ENCODE measurements around the gene EIF2B2.

The EIF2B2 gene
- 12.4 to 24.8 (median 21.5) reads per million in 4 donors for total RNA-seq

DNA sequence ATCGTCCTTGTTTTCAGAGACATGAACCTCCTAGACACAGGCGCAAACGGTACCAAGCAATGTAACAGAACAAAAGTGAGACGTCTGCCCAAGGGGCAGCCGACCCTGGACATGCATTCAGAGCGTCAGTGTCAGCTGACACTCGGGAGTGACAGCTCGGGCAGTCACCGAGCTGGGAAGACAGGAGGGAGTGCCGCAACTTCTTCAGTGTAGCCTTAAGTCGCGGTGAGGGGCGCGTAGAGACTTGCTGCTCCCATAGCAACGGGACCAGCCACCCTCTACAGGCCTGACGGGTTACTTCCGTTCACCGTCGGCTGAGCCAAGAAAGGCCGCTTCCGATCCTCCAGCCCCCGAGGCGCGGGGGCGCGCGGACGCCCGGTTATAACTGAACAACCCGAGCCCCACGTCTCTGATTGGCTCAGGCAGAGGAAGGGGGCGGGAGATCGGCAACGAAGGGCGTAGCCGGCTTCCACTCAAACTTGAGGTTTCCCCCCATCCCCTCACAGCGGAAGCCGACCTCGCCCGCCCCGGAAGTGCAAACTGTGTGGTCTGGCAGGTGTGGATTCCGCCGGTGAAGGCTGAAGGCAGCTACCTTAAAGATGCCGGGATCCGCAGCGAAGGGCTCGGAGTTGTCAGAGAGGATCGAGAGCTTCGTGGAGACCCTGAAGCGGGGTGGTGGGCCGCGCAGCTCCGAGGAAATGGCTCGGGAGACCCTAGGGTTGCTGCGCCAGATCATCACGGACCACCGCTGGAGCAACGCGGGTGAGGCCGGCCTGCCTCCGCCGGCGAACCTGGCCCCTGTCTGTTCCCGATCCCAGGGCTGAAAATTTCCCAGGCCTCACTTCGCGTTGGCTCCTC, at the start of gene EIF2B2:
EIF2B2 (plus strand) TSS at position 530 of the 858 bp plus-strand sequence; CDS start at position 600, 70 bp downstream.
- peak; percentile 95 to 99 (median 97) for DNase-seq

DNA sequence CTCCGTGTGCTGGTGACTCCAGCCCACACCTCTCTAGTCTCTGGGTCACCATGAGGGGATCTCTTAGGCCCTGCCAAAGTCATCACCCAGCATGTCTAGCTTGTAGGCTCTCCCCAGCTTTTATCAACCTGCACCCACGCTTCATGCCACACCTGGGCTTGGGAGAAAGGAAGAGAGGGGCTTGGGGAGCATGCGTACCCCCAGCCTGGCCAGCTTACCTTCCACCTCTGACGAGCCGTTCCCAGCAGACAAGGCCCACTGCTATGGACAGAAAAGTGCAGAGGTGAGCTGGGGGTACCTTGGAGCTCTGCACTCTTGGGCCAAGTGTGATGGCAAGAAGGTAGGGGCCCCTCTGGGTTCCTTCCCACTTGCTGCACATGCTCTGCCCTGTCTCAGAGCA, 49.0 kb upstream of the EIF2B2 start:
- no peak for DNase-seq

DNA sequence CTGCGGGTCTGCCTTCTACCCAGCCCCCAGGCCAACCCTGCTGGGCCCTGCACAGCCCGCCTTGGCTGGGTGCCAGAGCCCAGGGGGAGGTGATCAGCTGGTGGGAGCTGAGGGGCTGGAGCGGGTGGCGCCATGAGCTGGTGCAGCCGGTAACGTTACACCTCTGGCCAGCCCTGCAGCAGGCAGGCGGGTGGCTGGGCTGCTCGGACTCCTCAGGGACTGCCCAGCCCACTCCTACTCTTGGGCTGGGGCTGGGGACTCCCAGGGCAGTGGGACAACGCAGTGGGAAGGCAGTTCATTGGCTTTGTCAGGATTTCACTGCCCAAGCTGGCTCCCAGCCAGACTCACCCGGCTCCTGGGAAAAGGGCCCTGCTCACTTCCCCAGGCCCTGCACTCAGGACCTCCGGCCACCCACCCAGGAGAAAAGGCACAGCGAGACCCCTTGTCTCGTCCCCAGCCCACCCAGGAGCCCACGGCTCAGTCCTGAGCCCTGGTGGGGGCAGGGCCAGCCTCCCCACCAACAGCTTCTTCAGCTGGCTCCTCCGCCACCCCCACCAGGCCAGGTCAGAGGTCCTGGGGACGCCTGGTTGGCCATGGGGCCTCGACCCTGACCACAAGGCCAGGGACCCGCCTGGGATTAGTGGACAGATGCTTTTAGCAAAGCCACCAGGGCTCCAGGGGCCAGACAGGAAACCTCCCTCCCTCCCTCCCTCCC, 48.3 kb upstream of the EIF2B2 start:
- DNase-seq = no peak

DNA sequence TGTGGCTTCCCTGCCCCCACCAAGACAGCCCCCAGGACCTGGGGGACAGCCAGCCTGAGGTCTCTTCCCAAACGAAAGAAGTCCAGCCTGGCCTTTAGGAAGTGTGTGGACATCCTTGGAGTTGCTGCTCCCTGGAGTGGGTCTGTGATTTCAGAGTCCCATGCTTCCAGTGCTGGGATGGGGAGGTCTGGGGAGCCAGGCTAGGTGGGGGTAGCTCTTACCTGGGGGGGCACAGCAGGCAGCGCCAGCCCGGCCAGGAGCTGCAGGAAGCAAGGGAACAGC, 47.8 kb upstream of the EIF2B2 start:
- no peak for DNase-seq

DNA sequence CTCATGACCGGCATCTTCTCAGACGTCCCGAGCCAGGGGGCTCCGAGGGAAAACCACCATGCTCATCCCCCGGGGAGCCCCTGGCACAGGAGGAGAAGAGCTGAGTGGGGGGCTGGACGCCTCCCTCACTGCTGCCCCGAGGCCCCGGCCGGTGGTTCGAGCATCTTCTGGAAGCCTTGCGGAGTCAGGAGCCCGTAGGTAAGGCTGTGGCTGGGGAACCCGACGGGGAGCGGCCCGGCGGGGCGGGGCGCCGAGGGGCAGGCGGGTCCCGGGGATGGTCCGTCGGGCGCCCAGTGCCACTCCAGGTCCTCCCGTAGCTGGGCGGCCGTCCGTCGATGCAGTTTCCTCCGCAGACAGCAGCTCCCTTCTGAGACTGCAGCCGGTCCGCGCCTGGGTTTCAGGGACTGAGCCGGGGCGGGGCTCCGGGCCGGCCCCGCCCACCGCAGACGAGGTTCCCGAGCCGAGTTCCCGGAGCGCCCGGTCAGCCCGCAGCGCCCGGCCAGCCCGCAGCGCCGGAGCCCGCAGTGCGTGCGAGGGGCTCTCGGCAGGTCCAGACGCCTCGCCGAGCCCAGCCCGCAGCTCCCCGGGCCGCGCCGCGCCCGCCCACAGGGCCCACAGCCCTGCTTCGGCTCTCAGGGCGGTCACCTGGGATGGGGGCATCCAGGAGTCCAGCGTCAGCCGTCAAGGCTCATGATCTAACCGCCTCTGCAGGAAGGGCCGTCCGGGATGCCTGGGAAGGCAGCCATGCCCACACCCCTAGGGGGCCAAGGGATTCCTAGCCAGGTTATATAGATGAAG, 47.3 kb upstream of the EIF2B2 start, which contains the start of gene PGF:
PGF (minus strand) TSS at position 369 of the 798 bp plus-strand sequence; CDS start at position 14, 355 bp downstream.
- DNase-seq = peak in 3 of 5 donors; percentile 12 to 32 (median 22)

DNA sequence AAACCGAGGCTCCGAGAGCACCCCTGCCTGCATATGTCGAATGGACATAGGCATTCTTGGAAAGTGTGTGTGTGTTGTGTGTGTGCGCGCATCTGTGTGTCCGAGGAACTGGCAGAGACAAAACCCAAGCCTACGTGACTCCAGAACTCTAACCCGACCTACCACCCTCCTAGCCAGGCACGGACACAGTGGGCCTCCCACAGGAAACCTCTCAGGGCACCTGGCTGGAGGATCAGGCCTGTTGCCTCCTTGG, 46.8 kb upstream of the EIF2B2 start:
- no peak for DNase-seq

DNA sequence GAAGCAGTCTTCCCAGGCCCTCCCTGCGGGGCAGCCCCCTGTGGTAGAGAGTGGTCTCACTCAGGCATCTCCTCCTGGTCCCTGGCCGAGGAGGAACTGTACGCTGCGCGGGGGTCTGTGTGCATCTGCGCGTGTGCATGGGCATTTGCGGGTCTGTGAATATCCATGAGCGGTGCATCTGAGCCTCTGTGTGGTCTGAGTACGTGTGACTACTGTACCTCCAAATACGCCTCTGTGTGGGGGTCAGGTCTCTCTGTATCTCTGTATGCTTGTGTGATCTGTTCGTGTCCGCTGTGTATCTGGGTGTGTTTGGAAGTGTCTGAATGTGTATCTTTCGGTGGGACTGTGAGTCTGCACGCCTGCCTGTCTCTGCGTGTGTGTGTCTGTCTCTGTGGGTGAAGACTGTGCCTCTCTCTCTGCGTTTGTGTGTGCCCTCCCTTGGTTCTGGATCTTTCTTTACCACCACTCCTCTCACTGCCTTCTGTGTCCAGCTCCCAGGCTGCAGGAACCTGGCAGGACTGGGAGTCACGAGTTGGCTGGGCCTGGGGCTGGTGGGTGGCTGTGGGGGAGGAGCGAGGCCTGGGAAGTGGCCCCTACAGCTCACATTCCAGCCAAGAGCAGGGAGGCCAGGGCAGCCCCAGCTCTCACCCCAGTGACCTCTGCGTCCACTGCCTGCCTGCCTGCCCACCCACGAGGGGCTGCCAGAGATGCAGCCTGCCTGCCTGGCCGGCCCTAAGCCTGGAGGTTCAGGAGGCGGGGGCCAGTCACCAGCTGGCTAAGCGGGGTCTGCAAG, 46.2 kb upstream of the EIF2B2 start:
- no peak for DNase-seq

DNA sequence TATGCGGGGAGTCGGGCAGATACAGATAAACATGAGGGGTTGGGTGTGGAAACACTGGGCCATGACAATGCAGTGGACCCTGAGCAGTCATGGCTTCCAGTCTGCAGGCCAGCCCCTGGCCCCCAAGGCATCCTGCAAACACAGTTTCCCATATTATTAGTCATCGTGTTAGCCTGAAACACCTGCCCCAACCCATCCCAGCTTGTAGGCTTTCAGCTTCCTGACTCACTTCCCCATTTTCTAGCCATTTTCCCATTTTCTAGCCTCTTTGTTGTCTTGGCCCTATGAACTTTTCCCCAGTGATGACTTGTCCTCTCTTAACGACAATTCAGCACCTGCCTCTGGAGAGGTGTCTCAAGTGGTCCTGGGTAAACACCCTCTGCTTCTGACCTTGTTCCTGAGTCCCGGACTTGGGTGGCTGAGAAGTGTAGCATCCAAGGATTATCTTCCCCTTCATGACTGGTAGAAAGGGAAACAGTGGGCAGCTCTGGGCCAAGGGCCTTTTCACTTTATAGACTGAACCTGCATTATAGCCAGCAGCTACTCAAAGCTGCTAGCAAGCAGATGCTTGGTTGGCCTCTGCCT, 43.0 kb upstream of the EIF2B2 start:
- DNase-seq = no peak

DNA sequence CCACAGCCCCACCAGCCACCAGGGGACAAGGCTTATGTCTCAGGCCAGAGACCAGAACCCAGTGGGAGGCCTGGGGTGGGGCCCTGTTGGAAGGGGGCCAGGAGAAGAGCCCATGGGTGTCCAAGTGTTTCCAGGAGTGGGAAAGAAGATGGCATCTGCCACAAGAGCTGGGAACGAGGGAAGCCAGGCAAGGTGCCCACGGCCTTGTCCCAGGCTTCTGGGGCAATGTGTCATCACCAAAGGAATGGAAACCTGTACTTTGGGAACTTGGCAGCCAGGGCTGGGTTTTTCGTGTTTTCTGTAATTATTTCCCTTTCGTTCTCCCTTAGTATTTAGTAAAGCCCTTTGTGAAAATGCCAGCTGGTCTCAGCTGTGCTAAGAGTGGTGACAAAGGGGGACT, 42.0 kb upstream of the EIF2B2 start:
- no peak for DNase-seq

DNA sequence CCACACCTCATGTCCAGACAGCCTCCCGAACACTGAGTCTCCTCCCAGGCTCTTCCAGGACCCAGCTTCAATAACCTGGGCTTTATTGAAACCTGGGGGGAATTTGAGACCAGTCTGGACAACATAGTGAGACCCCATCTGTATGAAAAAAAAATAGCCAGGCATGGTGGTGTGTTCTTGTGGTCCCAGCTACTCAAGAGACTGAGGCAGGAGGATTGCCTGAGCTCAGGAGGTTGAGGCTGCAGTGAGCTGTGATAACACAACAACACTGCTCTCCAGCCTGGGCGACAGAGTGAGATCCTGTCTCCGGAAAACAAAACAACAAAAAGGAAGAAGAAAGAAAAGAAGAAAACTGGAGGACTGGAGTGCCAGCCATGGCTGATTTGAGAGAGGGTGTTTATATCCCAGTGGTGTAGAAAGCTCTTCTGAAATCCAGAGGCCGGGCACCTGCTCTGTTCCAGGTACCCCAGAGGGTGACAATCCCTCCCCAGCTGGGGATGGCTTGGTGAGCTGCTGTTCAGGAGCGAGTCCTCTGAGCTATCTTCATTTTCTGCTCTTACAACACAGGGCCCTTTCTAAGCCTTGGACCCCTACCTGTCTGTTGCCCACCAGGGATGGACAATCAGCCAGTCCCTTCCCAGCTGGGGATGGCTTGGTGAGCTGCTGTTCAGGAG, 41.3 kb upstream of the EIF2B2 start:
- no peak for DNase-seq

DNA sequence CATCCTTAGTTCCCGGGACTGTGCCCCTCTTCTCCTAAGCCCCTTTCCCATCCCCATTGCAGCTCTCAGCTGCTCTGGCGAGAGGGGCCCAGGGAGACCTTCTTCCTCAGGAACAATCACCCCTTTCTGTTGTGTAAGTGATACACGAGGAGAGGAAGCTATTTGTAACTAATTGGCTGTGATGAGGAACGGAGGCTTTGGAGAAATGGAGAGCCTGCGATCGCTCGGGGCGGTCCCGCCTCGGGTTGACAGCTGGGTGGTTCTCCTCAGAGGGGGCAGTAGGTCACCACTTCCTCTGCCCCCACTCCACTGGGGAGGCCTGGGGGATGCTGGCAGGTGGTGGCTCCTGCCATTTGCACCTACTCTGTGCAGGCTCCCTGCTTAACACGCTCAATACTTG, 40.7 kb upstream of the EIF2B2 start:
- no peak for DNase-seq

DNA sequence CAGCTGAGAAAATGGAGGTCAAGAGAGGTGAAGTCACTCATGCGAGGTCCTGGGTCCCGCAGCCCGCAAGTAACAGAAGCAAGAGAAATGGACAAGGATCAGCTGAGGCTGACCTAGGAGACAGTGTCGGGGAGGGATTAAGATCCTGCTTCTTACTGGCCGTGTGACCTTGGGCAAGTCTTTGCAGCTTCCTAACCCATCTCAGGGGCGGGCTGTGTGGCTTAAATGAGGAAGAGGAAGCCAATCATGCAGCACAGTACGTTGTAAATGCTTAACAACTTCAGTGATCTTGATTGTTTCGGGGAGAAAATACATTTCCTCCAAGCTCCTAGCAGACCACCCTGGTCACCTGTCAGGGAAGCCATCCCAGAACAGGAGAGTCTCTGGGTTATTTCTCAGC, 40.2 kb upstream of the EIF2B2 start:
- no peak for DNase-seq

DNA sequence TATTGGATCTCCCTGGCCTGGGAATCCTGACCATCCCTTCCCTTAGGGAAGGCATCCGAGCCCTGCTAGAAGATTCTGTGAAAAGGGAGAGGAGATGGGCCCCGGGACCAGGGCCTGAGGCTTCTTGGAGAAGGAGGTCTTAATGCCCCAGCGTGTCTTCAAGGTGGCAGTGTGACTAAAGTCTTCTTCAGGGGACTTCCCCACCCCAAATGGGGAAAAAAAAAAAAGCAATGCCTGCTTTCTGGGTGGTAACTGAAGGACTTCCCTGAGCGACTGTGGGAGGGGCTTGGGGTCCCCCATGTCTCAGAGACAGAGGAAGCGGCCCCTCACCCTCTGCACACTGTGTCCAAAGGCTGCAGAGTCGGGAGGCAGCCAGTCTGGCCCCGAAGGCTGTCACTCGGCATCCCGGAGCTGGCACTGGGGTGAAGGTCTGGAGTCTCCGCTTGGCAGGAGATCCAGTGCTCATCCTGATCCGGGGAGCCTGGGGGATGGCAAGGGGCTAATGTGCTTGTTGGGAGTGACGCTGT, 39.5 kb upstream of the EIF2B2 start:
- no peak for DNase-seq

DNA sequence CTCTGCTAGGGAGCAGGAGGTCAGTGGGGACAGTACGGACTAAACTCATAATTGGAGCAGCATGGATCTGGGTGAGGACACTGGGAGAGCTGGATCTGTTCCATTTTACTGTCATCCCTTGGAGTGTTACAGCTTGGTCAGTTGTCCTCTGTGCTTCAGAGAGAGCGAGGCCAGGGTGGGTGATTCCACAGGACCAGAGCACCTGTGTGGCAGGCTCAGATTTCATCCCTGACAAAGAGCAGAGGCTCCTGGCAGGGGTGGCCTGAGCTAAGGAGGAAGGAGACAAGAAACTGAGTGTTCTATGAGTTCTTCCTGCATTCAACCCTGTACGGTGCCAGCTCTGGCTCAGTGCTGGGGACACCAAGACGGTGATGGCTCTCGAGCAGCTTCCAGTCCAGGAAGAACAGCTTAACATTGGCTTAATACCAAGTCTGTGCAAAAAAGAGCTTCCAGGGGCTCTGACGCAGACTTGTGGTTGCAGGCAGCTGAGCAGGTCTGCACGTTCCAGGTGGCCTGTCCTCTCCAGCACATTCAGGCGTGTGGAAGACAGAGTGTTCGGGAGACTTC, 38.9 kb upstream of the EIF2B2 start:
- DNase-seq = no peak

DNA sequence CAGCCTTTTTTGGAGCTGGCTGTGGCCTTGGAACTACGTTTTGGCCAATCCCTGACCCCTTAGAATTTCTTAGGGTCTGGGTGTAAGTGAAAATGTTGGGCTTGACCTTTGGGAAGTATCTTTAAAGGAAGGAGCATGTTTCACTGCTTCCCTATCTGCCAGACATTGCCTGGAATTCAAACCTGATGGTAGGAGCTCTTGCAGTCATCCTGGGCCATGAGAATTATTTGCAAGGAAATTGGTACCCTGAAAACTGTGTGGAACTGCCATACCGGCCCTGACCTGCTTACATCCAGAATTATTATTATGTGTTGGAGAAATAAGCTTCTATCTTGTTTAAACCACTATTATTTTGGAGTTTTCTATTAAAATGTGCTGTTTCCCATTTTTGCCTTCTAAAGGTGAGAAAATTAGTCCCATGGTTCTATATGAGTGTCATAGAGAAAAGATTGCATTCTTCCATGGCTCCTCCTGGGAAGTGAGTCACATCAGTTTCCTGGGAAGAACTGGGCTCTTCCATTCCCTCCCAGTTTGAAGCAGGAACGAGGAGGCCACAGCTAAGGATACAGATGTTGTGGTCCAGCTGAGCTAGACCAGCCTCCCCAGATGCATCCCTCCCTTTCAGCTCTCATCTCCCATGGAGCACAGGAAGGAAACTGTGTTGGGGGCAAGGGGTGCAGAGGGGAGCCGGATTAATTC, 37.8 kb upstream of the EIF2B2 start:
- DNase-seq = no peak

DNA sequence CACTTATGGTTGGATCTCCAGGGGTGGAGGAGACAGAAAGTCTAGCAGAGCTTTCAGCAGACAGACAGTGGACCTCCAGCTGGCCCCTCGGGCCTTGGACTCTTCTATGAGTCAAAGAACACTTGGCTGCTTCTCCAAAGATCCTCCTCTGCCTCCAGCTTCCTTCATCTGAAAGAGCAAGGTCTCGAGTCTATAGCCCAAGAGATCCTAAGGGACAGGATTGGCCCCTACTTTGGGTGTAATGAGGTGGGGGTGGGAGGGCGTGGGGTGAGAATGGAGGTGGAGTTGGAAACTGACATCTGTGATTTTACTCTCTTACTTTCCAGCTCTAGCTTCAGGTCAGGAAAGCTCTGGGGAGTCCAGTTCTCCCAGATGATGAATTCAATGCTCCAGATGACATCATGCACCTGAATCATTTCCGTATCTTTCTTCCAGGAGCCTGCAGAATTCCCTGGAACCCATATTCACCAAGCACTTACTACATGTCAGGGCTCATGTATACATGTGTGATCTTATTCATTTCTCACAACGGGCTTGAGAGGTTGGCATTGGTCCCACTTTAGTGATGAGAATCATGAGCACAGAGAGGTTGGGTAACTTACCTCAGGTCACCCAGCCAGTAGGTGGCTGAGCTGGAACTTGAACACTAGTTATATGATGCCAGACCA, 37.1 kb upstream of the EIF2B2 start:
- DNase-seq = no peak

DNA sequence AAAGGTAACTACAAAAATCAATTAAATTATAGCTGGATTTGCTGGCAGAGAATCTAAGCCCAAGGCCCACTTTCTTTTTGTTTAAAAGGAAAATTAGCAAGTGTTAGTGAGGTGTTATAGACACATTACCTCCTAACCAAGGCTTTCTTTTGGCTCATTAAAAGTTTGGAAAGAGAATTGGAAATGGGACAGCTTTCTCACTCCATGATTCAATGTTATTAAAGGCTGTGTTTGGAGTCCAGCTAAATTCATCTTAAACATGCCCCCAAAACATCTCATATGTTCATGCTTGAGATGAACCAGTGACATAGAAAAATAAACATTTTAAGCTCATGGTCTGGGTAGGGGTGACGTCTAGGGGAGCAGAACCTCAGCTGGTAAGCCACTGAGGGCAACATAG, 33.9 kb upstream of the EIF2B2 start:
- no peak for DNase-seq

DNA sequence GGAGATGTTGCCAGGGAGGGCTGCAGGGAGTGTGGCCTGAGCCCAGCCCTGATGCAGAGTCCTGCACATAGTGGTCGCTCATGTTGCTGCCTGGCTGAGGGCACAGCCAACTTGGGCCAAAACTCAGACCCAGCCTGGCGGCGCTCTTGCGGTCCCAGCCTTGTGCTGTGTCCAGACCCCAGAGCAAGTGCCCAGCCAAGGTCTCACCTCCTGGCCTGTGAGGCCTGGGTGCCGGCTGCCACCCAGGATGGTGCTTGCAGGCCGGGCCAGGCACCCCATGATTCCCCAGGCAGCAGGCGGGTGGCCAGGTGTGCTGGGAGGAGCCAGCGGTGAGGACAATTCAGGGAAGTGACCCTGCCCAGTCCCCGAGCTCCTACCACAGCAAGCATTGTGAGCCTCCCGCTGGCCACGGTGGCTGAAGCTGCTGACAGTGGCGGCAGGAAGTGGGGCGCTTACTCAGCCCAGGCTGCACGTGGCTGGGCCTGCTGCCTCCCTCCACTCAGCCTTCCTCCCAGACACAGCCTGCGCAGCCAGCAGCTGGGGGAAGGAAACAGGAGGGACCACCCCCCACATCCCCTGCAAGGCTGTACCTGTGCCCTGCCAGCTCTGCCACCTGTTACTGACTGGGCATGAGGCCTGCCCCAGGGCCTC, 29.6 kb upstream of the EIF2B2 start:
- peak in 1 of 5 donors; percentile 30 for DNase-seq

DNA sequence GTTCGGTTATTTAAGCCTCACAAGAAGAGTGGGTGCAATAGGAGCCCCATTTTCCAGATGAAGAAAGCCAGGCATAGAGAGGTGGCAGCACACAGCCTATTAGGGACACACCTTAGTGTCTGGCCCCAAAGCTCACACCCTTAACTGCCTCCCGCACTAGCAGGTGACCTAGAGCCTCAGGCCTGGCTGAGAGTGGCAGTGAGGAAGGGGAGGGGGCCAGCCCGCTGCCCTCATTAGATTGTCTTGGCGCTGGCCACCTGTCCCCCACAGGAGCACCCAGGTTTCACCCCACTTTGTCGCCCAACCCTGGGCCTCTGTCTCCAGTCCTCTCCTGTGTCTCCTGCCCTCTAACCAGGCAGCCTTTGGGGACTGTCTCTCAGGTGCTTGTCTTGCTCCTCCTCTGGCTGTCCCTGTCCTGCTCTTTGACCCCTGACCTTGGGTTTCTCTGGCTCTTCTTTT, 28.8 kb upstream of the EIF2B2 start:
- DNase-seq = no peak
